Measurements from ENCODE around the gene CLSTN2.

The CLSTN2 gene

GRCh38 chr3:140341203-140341602 lies 406.2 kb downstream of the CLSTN2 start:
- DNase-seq (ENCODE audit: low read depth in 3 of 3): no peak

- DNase-seq (ENCODE audit: low read depth in 3 of 3): no peak
Observed at GRCh38 chr3:140341817-140342403, 406.9 kb downstream of the CLSTN2 start.

GRCh38 chr3:140342668-140343067 lies 407.7 kb downstream of the CLSTN2 start:
- DNase-seq (ENCODE audit: low read depth in 3 of 3): no peak

- no peak for DNase-seq (ENCODE audit: low read depth in 3 of 3)
Observed at GRCh38 chr3:140343211-140344081, 408.5 kb downstream of the CLSTN2 start.

GRCh38 chr3:140344082-140344454 lies 409.1 kb downstream of the CLSTN2 start:
- no peak for DNase-seq (ENCODE audit: low read depth in 3 of 3)

GRCh38 chr3:140344601-140345205 lies 409.7 kb downstream of the CLSTN2 start:
- DNase-seq (ENCODE audit: low read depth in 3 of 3): no peak

GRCh38 chr3:140347151-140347550 lies 412.2 kb downstream of the CLSTN2 start:
- no peak for DNase-seq (ENCODE audit: low read depth in 3 of 3)

- no peak for DNase-seq (ENCODE audit: low read depth in 3 of 3)
Observed at GRCh38 chr3:140349938-140350337, 415.0 kb downstream of the CLSTN2 start.

GRCh38 chr3:140351466-140351865 lies 416.5 kb downstream of the CLSTN2 start:
- DNase-seq (ENCODE audit: low read depth in 3 of 3): no peak

- DNase-seq (ENCODE audit: low read depth in 3 of 3): no peak
Observed at GRCh38 chr3:140355481-140355880, 420.5 kb downstream of the CLSTN2 start.

- no peak for DNase-seq (ENCODE audit: low read depth in 3 of 3)
Observed at GRCh38 chr3:140358686-140359085, 423.7 kb downstream of the CLSTN2 start.

- no peak for DNase-seq (ENCODE audit: low read depth in 3 of 3)
Observed at GRCh38 chr3:140359233-140359995, 424.4 kb downstream of the CLSTN2 start.

GRCh38 chr3:140360332-140360731 lies 425.3 kb downstream of the CLSTN2 start:
- no peak for DNase-seq (ENCODE audit: low read depth in 3 of 3)

GRCh38 chr3:140363801-140364200 lies 428.8 kb downstream of the CLSTN2 start:
- no peak for DNase-seq (ENCODE audit: low read depth in 3 of 3)

GRCh38 chr3:140365872-140366697 lies 431.1 kb downstream of the CLSTN2 start:
- no peak for DNase-seq (ENCODE audit: low read depth in 3 of 3)

GRCh38 chr3:140368223-140368811 lies 433.3 kb downstream of the CLSTN2 start:
- no peak for DNase-seq (ENCODE audit: low read depth in 3 of 3)

GRCh38 chr3:140370686-140371085 lies 435.7 kb downstream of the CLSTN2 start:
- DNase-seq (ENCODE audit: low read depth in 3 of 3): no peak

GRCh38 chr3:140373234-140373633 lies 438.2 kb downstream of the CLSTN2 start:
- no peak for DNase-seq (ENCODE audit: low read depth in 3 of 3)

- DNase-seq (ENCODE audit: low read depth in 3 of 3): no peak
Observed at GRCh38 chr3:140375002-140375401, 440.0 kb downstream of the CLSTN2 start.

GRCh38 chr3:140376136-140376889 lies 441.3 kb downstream of the CLSTN2 start:
- DNase-seq (ENCODE audit: low read depth in 3 of 3): no peak

Data from stimulated activated CD4-positive, alpha-beta T cell treated with anti-CD3 and anti-CD28 coated beads, TNF-alpha, amount 100 ng/mL, for 24 hours (primary cell).